ENCODE results near the gene DRAXIN. TPM values are rescaled to one million over a fixed set of nuclear protein-coding genes. Genes with fewer than 3 reads are reported as not detected.
A peak's percentile ranks its signal among the peaks of the same experiment; 100 is the strongest.

Gene DRAXIN
- total RNA-seq, 1 donor from 2014 or later = 0.07 TPM

DNA sequence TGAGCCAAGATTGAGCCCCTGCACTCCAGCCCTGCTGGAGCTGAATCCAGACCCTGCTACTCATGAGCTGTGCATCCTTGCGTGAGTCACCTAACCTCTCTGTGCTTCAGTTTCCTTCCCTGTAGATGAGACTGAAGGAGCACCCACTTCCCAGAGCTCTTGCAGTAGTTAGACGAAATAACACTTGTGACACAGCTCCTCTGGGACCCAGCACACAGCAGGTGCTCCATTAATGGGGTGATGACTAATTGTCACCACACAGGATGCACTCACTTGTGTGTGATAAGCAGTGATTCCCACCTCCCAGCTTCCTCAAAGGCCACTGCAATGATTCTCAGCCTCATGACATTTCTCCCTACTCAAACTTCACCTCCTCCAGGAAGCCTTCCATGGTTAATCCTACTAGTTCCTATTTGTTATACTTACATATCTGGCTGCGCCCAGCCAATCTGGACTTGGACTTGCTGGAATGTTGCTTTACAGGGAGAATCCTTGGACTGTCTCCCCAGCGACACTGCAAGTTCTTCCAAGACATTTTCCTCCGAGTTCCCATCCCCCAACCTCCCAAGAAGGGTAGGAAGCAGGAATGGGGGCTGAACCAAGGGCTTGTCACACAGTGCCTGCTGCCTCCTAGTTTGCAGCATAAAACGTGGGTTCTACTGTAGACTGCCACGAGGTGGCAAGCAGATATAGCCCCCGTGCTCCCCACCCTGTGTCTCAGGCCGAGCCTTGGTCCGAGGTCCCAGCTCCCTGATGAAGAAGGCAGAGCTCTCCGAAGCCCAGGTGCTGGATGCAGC is 17.2 kb downstream of the DRAXIN start:
- intact Hi-C loops (cut with micrococcal nuclease) = no loop called here
- Mint-ChIP-seq H3K27me3 (ENCODE audit: low read depth) (no peaks in the 10 kb centered on the region), H3K4me1 (ENCODE audit: low read depth) (no peaks in the 10 kb centered on the region), H3K4me3 (ENCODE audit: low read depth) (no peak overlapping the region), H3K9me3 (no peaks in the 10 kb centered on the region), H3K36me3 (ENCODE audit: low read depth) (no peaks in the 10 kb centered on the region), H3K27ac (no peak overlapping the region)
- no peak for DNase-seq (ENCODE audit: low spot score)

DNA sequence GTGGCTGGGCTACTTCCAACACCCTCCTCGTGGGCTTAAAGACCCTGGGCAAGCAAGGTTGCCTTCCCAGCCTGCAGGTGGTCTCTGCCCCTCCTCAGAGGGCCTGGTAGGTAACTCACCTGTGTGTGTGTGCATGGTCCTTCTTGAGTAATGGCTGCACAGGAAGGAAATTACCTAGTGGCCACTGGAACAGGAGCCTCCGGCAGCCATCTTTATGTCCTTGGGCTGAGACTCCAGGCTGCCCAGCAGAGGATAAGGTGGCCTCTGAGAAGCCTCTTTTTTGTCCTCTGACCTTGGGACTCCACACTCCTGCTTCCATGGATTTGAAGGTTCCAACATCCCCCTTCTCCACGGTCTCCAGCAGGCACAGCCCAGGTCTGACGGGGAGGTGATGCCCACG is 20.0 kb downstream of the DRAXIN start:
- Mint-ChIP-seq H3K4me1 (ENCODE audit: low read depth) (no peaks in the 10 kb centered on the region), H3K27ac (no peak overlapping the region), H3K4me3 (ENCODE audit: low read depth) (no peak overlapping the region), H3K36me3 (ENCODE audit: low read depth) (no peaks in the 10 kb centered on the region), H3K27me3 (ENCODE audit: low read depth) (no peaks in the 10 kb centered on the region), H3K9me3 (no peaks in the 10 kb centered on the region)
- intact Hi-C loops (cut with micrococcal nuclease) = no loop called here
- DNase-seq (ENCODE audit: low spot score) = no peak

DNA sequence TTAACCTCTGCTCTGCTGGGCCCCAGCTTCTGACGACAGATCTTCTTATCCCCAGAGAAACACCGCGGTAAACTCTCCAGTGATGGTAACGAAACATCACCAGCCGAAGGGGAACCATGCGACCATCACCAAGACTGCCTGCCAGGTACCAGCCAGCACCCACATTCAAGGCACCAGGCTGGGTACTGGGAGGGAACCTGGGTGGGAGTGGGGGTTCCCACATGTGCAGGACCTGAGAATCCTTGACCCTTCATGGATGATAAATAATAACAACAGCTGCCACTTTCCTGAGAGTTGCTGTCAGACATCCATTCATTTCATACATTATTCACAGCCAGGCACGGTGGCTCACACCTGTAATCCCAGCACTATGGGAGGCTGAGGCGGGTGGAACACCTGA is 20.8 kb downstream of the DRAXIN start:
- no peaks in the 10 kb centered on the region for H3K9me3 Mint-ChIP-seq
- DNase-seq (ENCODE audit: low spot score) = no peak
- H3K4me1 Mint-ChIP-seq (ENCODE audit: low read depth) = no peaks in the 10 kb centered on the region
- no peak overlapping the region for H3K27ac Mint-ChIP-seq
- H3K4me3 Mint-ChIP-seq (ENCODE audit: low read depth) = no peak overlapping the region
- peaks cover 2% of the 10 kb centered on the region for H3K27me3 Mint-ChIP-seq (ENCODE audit: low read depth)
- intact Hi-C loops (cut with micrococcal nuclease) = no loop called here
- H3K36me3 Mint-ChIP-seq (ENCODE audit: low read depth) = no peaks in the 10 kb centered on the region

DNA sequence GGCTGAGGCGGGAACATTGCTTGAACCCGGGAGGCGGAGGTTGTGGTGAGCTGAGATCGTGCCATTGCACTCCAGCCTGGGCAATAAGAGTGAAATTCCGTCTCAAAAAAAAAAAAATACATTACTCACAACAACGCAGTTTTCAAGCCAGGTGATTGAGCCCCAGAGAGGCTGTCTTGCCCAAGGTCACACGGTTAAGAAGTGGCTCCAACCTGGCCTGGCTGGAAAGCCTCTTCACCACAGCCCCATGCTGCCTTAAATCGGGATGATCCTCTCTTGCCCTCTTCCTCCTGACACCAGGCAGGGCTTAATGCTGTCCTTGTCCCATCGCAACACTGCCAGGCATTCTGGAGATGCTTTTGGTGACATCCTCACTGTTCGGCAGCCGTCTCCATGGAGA is 21.6 kb downstream of the DRAXIN start:
- Mint-ChIP-seq H3K9me3 (no peaks in the 10 kb centered on the region), H3K4me3 (ENCODE audit: low read depth) (no peak overlapping the region), H3K27ac (no peak overlapping the region), H3K36me3 (ENCODE audit: low read depth) (no peaks in the 10 kb centered on the region), H3K27me3 (ENCODE audit: low read depth) (peaks cover 2% of the 10 kb centered on the region), H3K4me1 (ENCODE audit: low read depth) (no peaks in the 10 kb centered on the region)
- no peak for DNase-seq (ENCODE audit: low spot score)
- intact Hi-C loops (cut with micrococcal nuclease) = no loop called here

DNA sequence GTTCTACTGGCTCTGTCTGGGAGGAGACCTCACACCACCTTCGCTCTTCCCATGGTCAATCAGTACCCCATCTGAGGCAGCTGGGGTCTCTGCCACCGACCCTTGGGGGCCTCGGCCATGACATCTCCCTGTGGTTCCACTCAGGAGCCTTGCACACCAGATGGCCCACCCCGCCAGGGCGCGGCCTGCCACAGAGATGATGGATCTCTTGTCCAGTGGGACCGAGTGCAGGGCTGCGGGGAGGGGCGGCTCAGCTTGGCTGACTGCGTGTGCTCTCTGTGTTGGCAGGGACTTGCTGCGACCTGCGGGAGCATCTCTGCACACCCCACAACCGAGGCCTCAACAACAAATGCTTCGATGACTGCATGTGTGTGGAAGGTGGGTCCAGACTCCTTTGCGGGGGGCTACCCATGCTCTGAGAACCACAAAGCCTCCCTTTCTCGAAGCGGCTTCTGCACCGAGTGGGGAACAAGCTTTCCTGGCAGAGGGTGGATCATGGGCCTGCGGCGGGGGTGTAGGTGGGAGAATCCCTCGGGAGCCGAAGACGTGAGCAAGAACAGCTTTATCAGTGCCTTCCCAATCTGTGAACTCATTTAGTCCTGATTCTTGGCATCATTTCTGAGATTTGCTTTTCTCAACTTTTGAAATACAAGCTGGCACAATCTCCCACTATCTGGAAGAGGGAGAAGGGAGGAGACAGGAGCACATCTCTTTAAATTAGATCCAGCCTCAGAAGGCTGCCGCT is 23.5 kb downstream of the DRAXIN start:
- peaks cover 2% of the 10 kb centered on the region for H3K27me3 Mint-ChIP-seq (ENCODE audit: low read depth)
- intact Hi-C loops (cut with micrococcal nuclease) = no loop called here
- DNase-seq (ENCODE audit: low spot score) = no peak

DNA sequence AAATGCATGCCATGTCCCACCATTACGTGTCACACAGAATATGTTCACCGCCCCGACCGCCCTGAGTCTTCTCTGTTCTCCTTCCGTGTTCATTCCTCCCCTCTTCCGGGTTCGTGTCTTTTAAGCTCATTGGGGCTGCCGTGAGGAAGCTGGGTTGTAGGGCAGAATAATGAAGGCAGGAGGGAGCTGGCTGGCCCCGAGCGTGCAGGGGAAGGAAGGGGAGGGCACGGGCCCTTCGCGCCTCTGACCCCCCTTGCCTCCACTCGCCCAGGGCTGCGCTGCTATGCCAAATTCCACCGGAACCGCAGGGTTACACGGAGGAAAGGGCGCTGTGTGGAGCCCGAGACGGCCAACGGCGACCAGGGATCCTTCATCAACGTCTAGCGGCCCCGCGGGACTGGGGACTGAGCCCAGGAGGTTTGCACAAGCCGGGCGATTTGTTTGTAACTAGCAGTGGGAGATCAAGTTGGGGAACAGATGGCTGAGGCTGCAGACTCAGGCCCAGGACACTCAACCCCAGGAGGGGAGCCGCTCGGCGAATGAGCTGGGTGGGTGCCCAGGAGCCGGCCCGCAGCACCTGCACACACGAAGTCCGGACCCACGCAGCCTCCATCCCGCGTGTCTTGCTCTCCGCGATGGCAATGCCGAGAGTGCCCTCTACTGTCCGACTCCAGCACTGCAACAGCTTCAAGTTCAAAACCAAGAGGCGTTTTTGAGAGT is 28.0 kb downstream of the DRAXIN start:
- no peaks in the 10 kb centered on the region for H3K36me3 Mint-ChIP-seq (ENCODE audit: low read depth)
- H3K9me3 Mint-ChIP-seq = no peaks in the 10 kb centered on the region
- peak; percentile 69 for DNase-seq (ENCODE audit: low spot score)
- H3K27ac Mint-ChIP-seq = peak overlapping the region; percentile 82
- intact Hi-C loops (cut with micrococcal nuclease) = loop anchor here (2.0 kb wide), 1 partner anchor 69 kb away; no protein-coding TSS in a partner anchor
- peak overlapping the region; percentile 76 for H3K4me3 Mint-ChIP-seq (ENCODE audit: low read depth)
- H3K27me3 Mint-ChIP-seq (ENCODE audit: low read depth) = peaks cover 2% of the 10 kb centered on the region
- H3K4me1 Mint-ChIP-seq (ENCODE audit: low read depth) = peaks cover 10% of the 10 kb centered on the region

More for the DNA sequence above, 23.5 kb downstream of the DRAXIN start:
- H3K27ac Mint-ChIP-seq = no peak overlapping the region
- H3K4me1 Mint-ChIP-seq (ENCODE audit: low read depth) = peaks cover 10% of the 10 kb centered on the region
- no peak overlapping the region for H3K4me3 Mint-ChIP-seq (ENCODE audit: low read depth)
- no peaks in the 10 kb centered on the region for H3K36me3 Mint-ChIP-seq (ENCODE audit: low read depth)
- no peaks in the 10 kb centered on the region for H3K9me3 Mint-ChIP-seq

DNA sequence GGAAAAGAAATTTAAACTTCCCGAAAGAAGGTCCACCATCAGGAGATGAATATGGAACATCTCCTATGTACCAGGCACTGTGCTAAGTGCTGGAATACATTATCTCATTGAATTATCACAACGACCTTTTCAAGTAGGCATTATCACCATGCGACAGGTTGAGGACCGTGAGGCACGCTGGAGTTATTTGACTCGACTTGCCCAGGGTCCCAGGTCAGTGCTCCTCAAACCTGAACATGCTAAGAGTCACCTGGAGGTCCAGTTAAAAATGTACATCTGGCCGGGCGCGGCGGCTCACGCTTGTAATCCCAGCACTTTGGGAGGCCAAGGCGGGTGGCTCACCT is 28.5 kb downstream of the DRAXIN start:
- Mint-ChIP-seq H3K36me3 (ENCODE audit: low read depth) (no peaks in the 10 kb centered on the region), H3K4me1 (ENCODE audit: low read depth) (peaks cover 10% of the 10 kb centered on the region), H3K27me3 (ENCODE audit: low read depth) (peaks cover 2% of the 10 kb centered on the region), H3K27ac (no peak overlapping the region), H3K4me3 (ENCODE audit: low read depth) (peak overlapping the region; percentile 76), H3K9me3 (no peaks in the 10 kb centered on the region)
- DNase-seq (ENCODE audit: low spot score) = no peak
- intact Hi-C loops (cut with micrococcal nuclease) = no loop called here

DNA sequence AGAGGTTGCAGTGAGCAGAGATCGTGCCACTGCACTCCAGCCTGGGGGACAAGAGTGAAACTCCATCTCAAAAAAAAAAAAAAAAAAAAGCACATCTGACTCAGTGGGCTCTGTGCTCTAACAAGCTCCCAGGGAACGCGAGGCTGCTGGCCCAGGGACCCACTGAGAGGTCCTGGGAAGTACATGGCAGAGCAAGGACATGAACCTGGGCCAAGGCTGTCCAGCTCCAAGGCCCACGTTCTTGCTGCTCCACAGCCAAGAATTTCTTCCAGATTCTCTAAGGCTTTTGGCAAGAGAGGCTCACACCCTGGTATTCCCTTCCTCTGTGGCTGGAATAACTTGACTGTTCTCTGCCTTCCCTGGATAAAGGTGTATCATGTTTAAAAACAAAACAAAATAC is 29.0 kb downstream of the DRAXIN start:
- no peak for DNase-seq (ENCODE audit: low spot score)
- no peak overlapping the region for H3K27ac Mint-ChIP-seq
- no peak overlapping the region for H3K4me3 Mint-ChIP-seq (ENCODE audit: low read depth)
- no peaks in the 10 kb centered on the region for H3K9me3 Mint-ChIP-seq
- peaks cover 13% of the 10 kb centered on the region for H3K4me1 Mint-ChIP-seq (ENCODE audit: low read depth)
- intact Hi-C loops (cut with micrococcal nuclease) = no loop called here
- no peaks in the 10 kb centered on the region for H3K36me3 Mint-ChIP-seq (ENCODE audit: low read depth)
- H3K27me3 Mint-ChIP-seq (ENCODE audit: low read depth) = peaks cover 2% of the 10 kb centered on the region

DNA sequence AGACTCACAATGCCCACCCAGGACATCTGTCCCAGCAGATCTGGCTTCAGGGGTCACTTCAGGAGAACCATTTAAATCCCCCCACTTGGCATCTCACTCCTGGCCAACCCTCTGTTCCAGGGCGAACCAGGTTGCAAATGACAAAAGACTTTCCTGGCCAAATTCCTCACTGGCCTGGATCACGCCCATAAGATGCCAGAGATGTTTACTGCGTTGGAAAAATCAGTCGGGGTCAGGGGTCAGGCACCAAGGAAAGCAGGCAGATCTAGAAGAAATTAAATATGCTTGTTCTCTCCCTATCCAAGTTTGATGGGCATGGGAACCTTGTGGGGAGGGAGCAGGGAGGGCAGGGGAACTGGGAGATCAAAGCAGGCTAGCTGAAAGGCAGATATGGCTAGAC is 29.8 kb downstream of the DRAXIN start:
- Mint-ChIP-seq H3K27me3 (ENCODE audit: low read depth) (peaks cover 2% of the 10 kb centered on the region), H3K4me1 (ENCODE audit: low read depth) (peaks cover 17% of the 10 kb centered on the region)
- intact Hi-C loops (cut with micrococcal nuclease) = no loop called here

DNA sequence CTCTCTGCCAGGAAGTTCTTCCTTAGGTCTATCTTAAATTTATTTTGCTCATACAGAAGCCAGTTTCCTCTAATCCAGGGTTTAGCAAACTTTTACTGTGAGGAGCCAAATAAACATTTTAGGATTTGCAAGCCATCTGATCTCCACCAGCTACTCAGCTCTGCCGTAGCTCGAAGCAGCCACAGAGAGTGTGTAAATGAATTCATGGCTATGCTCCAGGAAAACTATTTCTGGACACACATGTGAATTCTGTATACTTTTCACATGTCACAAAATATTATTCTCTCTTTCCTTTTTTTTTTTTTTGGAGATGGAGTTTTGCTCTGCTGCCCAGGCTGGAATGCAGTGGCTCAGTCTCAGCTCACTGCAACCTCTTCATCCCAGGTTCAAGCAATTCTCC is 31.0 kb downstream of the DRAXIN start:
- Mint-ChIP-seq H3K4me1 (ENCODE audit: low read depth) (peaks cover 17% of the 10 kb centered on the region), H3K27me3 (ENCODE audit: low read depth) (no peaks in the 10 kb centered on the region), H3K4me3 (ENCODE audit: low read depth) (no peak overlapping the region), H3K9me3 (no peaks in the 10 kb centered on the region), H3K27ac (no peak overlapping the region), H3K36me3 (ENCODE audit: low read depth) (no peaks in the 10 kb centered on the region)
- no peak for DNase-seq (ENCODE audit: low spot score)
- intact Hi-C loops (cut with micrococcal nuclease) = no loop called here

More for the DNA sequence above, 29.8 kb downstream of the DRAXIN start:
- no peaks in the 10 kb centered on the region for H3K36me3 Mint-ChIP-seq (ENCODE audit: low read depth)
- H3K4me3 Mint-ChIP-seq (ENCODE audit: low read depth) = no peak overlapping the region
- H3K27ac Mint-ChIP-seq = no peak overlapping the region
- DNase-seq (ENCODE audit: low spot score) = no peak
- H3K9me3 Mint-ChIP-seq = no peaks in the 10 kb centered on the region

DNA sequence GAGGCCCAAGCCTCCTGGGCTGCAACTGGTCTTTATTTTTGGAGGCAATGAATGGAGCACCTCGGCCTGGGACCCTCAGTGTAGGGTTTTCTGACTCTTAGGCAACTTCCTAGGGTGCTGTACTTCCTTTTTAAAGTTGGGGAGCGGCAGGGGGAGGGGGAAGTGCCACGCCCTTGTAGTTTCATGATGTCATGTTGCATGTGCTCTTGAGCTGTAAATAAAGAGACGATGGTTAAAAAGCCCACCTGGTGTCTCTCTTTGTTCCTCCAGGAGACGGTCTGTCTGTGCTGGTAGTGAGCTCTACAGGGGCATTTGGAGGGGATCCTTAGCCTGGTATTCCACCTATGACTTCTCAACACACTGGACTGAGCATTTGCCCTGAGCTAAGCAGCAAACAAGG is 34.1 kb downstream of the DRAXIN start:
- intact Hi-C loops (cut with micrococcal nuclease) = no loop called here
- H3K4me3 Mint-ChIP-seq (ENCODE audit: low read depth) = no peak overlapping the region
- no peaks in the 10 kb centered on the region for H3K27me3 Mint-ChIP-seq (ENCODE audit: low read depth)

DNA sequence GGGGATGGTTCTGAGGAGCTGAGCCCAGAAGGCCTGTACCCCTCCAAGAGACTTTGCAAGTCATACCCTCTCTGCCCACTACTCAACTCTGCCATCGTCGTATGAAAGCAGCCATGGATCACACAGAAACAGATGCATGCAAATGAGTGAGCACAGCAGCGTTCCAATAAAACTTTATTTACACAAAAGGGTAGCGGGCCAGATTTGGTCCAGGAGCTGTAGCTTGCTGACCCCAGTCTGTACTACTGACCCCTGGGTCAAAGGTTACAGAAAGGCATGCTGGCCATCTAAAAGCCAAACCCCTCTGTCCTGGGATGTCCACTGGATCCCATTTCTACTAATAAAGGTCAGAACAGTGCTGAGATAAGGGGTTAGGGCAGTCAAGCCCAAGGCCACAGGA is 35.6 kb downstream of the DRAXIN start:
- Mint-ChIP-seq H3K4me3 (ENCODE audit: low read depth) (no peak overlapping the region), H3K36me3 (ENCODE audit: low read depth) (no peaks in the 10 kb centered on the region), H3K27ac (no peak overlapping the region), H3K9me3 (no peaks in the 10 kb centered on the region), H3K27me3 (ENCODE audit: low read depth) (no peaks in the 10 kb centered on the region), H3K4me1 (ENCODE audit: low read depth) (peaks cover 31% of the 10 kb centered on the region)
- no peak for DNase-seq (ENCODE audit: low spot score)
- intact Hi-C loops (cut with micrococcal nuclease) = no loop called here

More for the DNA sequence above, 34.1 kb downstream of the DRAXIN start:
- no peak for DNase-seq (ENCODE audit: low spot score)
- H3K4me1 Mint-ChIP-seq (ENCODE audit: low read depth) = peaks cover 23% of the 10 kb centered on the region
- H3K9me3 Mint-ChIP-seq = no peaks in the 10 kb centered on the region
- H3K27ac Mint-ChIP-seq = no peak overlapping the region
- no peaks in the 10 kb centered on the region for H3K36me3 Mint-ChIP-seq (ENCODE audit: low read depth)

Measured in activated T-helper 2 cell treated with anti-CD3 and anti-CD28 coated beads, Interferon-gamma antibody, Interleukin-2, Interleukin-4, amounts not matched to agents 10 μg/mL and 5 μg/mL and 100 μg/mL, durations not matched to agents 14 hours and 24 hours and 36 hours (primary cell).